Kidney glomerular epithelial cell (primary cell): ENCODE results near the gene OLIG2.

Experiments
- DNase-seq: peaks from one replicate; lab custom pipeline; 2025; lab: John Stamatoyannopoulos, UW

Gene OLIG2

GRCh38 chr21:33064623-33065390 is 39.1 kb downstream of the OLIG2 start:
- no peak for DNase-seq

DNA sequence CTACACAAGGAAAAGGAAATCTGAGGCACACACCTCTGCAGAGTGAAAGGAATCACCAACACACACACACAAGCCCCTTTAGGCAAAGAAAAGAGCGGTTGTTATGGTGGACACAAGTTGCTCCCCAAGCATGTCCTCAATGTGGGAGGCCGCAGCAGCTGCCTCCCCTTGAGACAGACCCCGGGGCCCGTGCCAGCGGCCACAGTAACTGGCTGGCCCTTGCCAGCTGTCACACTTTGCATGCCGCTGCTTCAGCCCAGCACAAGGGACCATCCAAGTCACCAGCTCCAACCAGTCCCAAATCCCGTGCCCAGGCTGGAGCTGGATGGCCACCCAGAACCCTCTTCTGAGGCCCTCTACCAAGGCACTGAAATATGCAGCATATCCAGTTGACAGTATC is 41.3 kb downstream of the OLIG2 start:
- no peak for DNase-seq

DNA sequence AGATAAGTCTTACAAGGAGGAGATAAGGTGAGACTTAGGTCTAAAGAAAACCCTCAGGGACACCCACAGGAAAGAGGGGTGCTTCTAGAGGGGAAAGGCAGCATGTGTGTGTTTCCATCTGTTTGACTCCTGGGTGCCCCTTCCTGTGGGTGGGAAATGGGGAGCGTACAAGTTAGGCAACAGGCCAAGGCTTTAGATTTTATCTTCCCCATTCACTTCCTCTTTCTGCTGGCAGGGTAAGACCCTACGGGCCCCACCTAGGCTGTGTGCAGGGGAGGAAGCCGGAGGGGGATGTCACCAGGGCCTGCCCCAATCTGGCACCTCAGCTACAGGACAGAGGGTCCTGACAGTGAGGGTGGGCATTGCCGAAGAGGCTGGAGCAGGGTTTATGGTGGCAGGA is 41.7 kb downstream of the OLIG2 start:
- no peak for DNase-seq

DNA sequence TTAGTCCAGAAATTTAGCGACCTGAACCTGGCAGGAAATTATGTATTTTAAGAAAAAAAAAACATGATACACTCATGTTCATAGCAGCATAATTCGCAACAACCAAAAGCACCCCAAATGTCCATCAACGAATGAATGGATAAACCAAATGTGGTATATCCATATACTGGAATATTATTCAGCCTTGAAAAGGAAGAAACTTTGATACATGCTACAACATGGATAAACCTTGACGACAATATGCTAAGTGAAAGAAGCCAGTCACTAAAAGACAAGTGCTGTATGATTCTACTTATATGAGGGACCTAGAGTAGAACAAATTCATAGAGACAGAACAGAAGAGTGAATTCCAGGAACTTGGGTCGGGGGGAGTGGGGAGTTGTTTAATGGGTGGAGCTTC is 43.5 kb downstream of the OLIG2 start:
- no peak for DNase-seq

DNA sequence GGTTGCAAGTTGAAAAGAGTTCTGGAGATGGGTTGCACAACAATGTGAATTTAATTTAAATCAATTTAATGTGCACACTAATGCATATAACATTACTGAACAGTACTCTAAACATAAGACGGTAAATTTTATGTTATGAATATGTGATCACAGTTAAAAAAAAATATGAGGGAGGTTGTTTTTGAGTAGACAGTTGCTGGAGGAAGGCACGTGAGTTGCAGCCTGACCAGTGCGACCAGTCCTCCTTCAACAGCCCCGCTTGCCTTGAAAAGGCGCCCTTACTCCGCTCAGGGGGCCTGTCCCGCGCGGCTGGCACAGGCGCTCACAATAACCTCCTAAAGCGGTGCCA is 43.9 kb downstream of the OLIG2 start:
- no peak for DNase-seq

- DNase-seq: no peak
Measured at GRCh38 chr21:33069994-33070743, 44.4 kb downstream of the OLIG2 start, which contains the start of gene OLIG1. Gene OLIG1, plus strand, starts transcription at chr21:33070141. Its CDS starts 106 bp downstream, at chr21:33070247.

DNA sequence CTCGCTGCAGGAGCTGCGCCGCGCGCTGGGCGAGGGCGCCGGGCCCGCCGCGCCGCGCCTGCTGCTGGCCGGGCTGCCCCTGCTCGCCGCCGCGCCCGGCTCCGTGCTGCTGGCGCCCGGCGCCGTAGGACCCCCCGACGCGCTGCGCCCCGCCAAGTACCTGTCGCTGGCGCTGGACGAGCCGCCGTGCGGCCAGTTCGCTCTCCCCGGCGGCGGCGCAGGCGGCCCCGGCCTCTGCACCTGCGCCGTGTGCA is 44.9 kb downstream of the OLIG2 start:
- no peak for DNase-seq

- no peak for DNase-seq
Measured at GRCh38 chr21:33070998-33071769, 45.4 kb downstream of the OLIG2 start.

- no peak for DNase-seq
Measured at GRCh38 chr21:33071770-33072306, 46.1 kb downstream of the OLIG2 start.

DNA sequence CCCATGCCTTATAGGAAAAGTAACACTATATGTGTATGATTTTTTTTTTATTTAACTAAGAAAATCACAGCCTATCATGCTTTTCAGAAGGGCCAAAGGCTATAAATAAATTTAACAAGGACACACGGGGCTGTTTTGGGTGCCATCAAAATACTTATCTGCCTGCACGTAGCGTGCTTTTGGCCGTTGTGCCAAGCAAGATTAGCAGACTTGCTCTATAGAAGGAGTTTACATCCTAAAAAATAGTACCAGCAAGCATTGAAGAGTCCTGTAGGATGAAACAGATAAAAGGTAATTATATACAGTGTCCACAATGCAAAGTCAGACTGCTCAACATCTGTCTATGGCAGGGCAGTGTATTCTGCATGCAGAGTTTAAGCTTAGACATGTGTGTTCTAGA is 47.9 kb downstream of the OLIG2 start:
- DNase-seq: no peak

DNA sequence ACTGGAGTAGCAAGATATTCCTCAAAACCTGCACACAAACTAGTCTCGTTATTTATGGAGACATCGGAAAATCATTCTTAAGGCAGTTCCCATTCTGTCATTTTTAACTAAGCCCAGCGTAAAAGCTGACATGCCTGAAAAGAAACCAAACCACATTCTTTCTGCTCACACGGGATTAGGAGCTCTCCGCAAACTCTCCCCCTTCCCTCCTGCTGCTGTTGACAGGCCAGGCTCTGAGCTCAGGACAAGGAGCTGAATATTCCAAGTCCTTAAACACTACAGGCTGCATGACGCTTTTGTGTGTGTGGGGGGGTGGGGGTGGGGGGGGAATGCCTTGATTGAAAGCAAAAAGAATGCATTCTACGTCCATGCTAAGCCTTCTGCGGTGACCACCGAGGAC is 49.4 kb downstream of the OLIG2 start:
- no peak for DNase-seq

GRCh38 chr21:33075596-33076195 is 50.0 kb downstream of the OLIG2 start:
- no peak for DNase-seq

DNA sequence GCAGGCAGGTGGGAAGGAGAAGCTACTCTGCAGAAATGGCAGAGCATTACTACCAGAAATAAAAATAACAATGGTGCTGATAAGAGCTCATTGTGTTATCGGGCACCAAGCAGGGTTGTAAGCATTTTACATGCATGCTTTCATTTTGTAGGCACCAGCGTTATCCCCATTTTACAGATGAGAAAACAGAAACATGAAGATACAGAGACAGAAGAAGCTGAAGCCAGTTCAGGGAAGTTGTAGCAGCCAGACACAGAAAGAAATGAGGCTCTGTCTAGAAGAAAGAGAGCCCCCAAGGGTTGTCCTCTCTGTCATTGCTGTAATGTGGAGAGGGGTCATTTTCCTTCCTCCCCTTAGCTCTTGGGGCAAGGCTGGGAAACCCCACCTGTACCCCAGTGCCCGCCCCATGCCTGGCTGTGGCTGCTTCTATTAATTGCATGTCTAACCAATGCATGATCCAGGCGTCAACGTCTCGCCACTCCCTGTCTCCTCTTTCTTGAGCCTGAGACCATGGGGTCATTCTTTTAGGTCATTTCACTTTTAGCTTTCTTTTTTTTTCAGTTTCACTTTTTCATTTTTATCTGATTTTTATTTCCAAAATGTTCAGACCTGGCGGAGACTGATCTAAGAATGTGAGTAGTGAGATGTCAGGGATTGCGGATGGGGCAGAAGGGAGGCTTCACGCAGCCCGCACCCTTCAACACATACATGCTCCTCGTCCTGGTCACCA is 51.0 kb downstream of the OLIG2 start:
- no peak for DNase-seq
